Measurements from ENCODE around the gene ZBTB38. TPM values are rescaled to one million over a fixed set of nuclear protein-coding genes. Genes with fewer than 3 reads are reported as not detected.

The ZBTB38 gene
- total RNA-seq, 1 experiment from 2014 or later: 46.7 TPM

DNA sequence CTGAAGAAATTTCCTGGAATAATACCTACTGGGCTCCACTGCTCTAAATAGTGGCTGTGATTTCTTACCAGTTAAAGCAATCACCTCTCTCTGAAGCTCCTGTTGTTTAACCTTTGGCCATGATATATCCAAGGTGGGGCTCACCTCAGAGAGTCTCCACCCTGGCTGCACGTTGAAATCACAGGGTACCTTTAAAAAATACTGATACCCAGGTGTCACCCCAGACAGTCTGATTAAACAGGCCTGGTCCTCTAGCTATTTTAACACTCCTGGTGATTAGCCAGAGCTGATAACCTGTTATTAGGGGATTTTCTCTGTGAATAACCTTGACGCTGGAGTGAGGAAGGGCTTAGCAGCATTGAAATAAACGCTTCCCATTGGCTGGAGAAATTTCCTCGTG lies 22.3 kb upstream of the ZBTB38 start:
- ChIA-PET CTCF (no interaction called here), POLR2A (no interaction called here)
- no peak overlapping the region for H3K27ac ChIP-seq (ENCODE audit: low read length)
- DNase-seq (ENCODE audit: low read depth, low spot score): no peak
- no peak for TF ChIP-seq POLR2AphosphoS5 (IDR thresholded peaks at IDR 0.05; ENCODE audit: low read depth, low read length)
- TF ChIP-seq SIN3A (IDR thresholded peaks at IDR 0.05; ENCODE audit: borderline replicate concordance, insufficient read depth, low read depth, low read length): no peak
- TF ChIP-seq TCF7L2 (IDR thresholded peaks at IDR 0.05; ENCODE audit: low read depth, low read length): no peak
- TF ChIP-seq REST (IDR thresholded peaks at IDR 0.05; ENCODE audit: insufficient read depth in 1 of 2, low read depth in 2 of 2, low read length in 1 of 2): no peak
- TF ChIP-seq CTCF (IDR thresholded peaks at IDR 0.05): no peak
- no peaks in the 10 kb centered on the region for H3K9me3 ChIP-seq (ENCODE audit: control insufficient read depth, insufficient read depth, low read depth, low read length)
- in situ Hi-C loops (cut with HindIII; ENCODE audit: low pct_unique_long_range_greater_than_20kb, low sequenced_read_pairs): no loop called here
- BruUV-seq (replicated peaks): no TSS peak
- no peaks in the 10 kb centered on the region for H3K4me1 ChIP-seq (ENCODE audit: control insufficient read depth, insufficient read depth, low read length)
- no peaks in the 10 kb centered on the region for H3K27me3 ChIP-seq (ENCODE audit: control insufficient read depth, insufficient read depth, low read length)
- no peak for ATAC-seq
- H3K36me3 ChIP-seq (ENCODE audit: control insufficient read depth, insufficient read depth, low read length): no peaks in the 10 kb centered on the region
- H3K4me3 ChIP-seq (ENCODE audit: low read depth in 2 of 2, low read length in 2 of 2): no peak overlapping the region
- intact Hi-C loops (cut with micrococcal nuclease; ENCODE audit: unreplicated experiment): no loop called here

- Histone ChIP-seq H3K4me3 (ENCODE audit: low read depth in 2 of 2, low read length in 2 of 2) (no peak overlapping the region), H3K27me3 (ENCODE audit: control insufficient read depth, insufficient read depth, low read length) (no peaks in the 10 kb centered on the region), H3K36me3 (ENCODE audit: control insufficient read depth, insufficient read depth, low read length) (no peaks in the 10 kb centered on the region), H3K4me1 (ENCODE audit: control insufficient read depth, insufficient read depth, low read length) (no peaks in the 10 kb centered on the region), H3K27ac (ENCODE audit: low read length) (no peak overlapping the region), H3K9me3 (ENCODE audit: control insufficient read depth, insufficient read depth, low read depth, low read length) (no peaks in the 10 kb centered on the region)
- TF ChIP-seq REST (IDR thresholded peaks at IDR 0.05; ENCODE audit: insufficient read depth in 1 of 2, low read depth in 2 of 2, low read length in 1 of 2): no peak
- TF ChIP-seq TCF7L2 (IDR thresholded peaks at IDR 0.05; ENCODE audit: low read depth, low read length): no peak
- TF ChIP-seq POLR2AphosphoS5 (IDR thresholded peaks at IDR 0.05; ENCODE audit: low read depth, low read length): no peak
- TF ChIP-seq SIN3A (IDR thresholded peaks at IDR 0.05; ENCODE audit: borderline replicate concordance, insufficient read depth, low read depth, low read length): no peak
- TF ChIP-seq CTCF (IDR thresholded peaks at IDR 0.05): no peak
- intact Hi-C loops (cut with micrococcal nuclease; ENCODE audit: unreplicated experiment): no loop called here
- CTCF ChIA-PET: interaction anchor here (0.7 kb wide), 1 partner anchor 34 kb away, joined by 5 read pairs; no protein-coding TSS in a partner anchor
- no peak for DNase-seq (ENCODE audit: low read depth, low spot score)
- in situ Hi-C loops (cut with HindIII; ENCODE audit: low pct_unique_long_range_greater_than_20kb, low sequenced_read_pairs): no loop called here
- BruUV-seq (replicated peaks): no TSS peak
- POLR2A ChIA-PET: no interaction called here
- no peak for ATAC-seq
These were observed 21.9 kb upstream of the ZBTB38 start for GRCh38 chr3:141346418-141346817.
